Suprapubic skin (tissue), 4 donors: ENCODE data around the gene SRSF9.

Experiments used
- CTCF ChIP-seq, 2 donors: fragments of 200-600 bp in 1 of 2; fragments of 450-650 bp in 1 of 2; sonication (generic) in 1 of 2; IDR thresholded peaks; one replicate each; pipeline ENCODE4 v1.5.1; 2016 to 2019; ENCODE audit warnings: antibody characterized with exemption in 2 of 2, mild to moderate bottlenecking in 1 of 2, moderate library complexity in 1 of 2
- EP300 ChIP-seq: sonication (generic); formaldehyde crosslinking; IDR thresholded peaks from one replicate; pipeline ENCODE4 v1.6.1; 2017; ENCODE audit warnings: antibody characterized with exemption
- POLR2A ChIP-seq, 2 donors: fragments of 450-650 bp; IDR thresholded peaks; one replicate each; pipeline ENCODE4 v1.6.1; 2017; ENCODE audit warnings: antibody characterized with exemption in 2 of 2, mild to moderate bottlenecking in 2 of 2, moderate library complexity in 2 of 2
- POLR2AphosphoS5 ChIP-seq, 3 donors: sonication (generic); formaldehyde crosslinking; IDR thresholded peaks; one replicate each; pipeline ENCODE4 v1.6.1; 2017; ENCODE audit warnings: antibody characterized with exemption in 3 of 3

- TF ChIP-seq CTCF (IDR thresholded peaks at IDR 0.05) (no peak), POLR2A (IDR thresholded peaks at IDR 0.05) (no peak), POLR2AphosphoS5 (IDR thresholded peaks at IDR 0.05) (no peak), EP300 (no peak)
These were observed 40.2 kb downstream of the SRSF9 start for GRCh38 chr12:120429368-120429767.
